Left lung (tissue), 10 donors: Measurements from ENCODE around the gene GJB2. TPM values are rescaled to one million over a fixed set of nuclear protein-coding genes. Genes with fewer than 3 reads are reported as not detected.
A peak's percentile ranks its signal among the peaks of the same experiment; 100 is the strongest.

Source experiments
- ATAC-seq: fragments of 200-7000 bp; cut with Tn5 transposase; one replicate; pipeline ENCODE4 v1.9.1; 2020; ENCODE audit warnings: moderate library complexity
- DNase-seq, 4 donors: peaks; one replicate each; pipeline ENCODE4 v3.0.0-alpha.2; 2013 to 2020
- H3K27ac ChIP-seq, 2 donors: fragments of 200-600 bp; sonication (generic) in 1 of 2; one replicate each; pipeline versions ENCODE4 v1.5.0 to v1.8.0; 2020 to 2021
- H3K27me3 ChIP-seq, 2 donors: fragments of 200-600 bp; sonication (generic) in 1 of 2; one replicate each; pipeline versions ENCODE4 v1.5.0 to v1.8.0; 2020 to 2021
- H3K36me3 ChIP-seq, 2 donors: fragments of 200-600 bp; sonication (generic) in 1 of 2; one replicate each; pipeline versions ENCODE4 v1.5.0 to v1.8.0; 2020 to 2021
- H3K4me1 ChIP-seq, 2 donors: fragments of 200-600 bp; one replicate each; pipeline ENCODE4 v1.8.0; 2021
- H3K4me3 ChIP-seq, 2 donors: fragments of 200-600 bp; sonication (generic) in 1 of 2; one replicate each; pipeline versions ENCODE4 v1.5.0 to v1.8.0; 2020 to 2021; ENCODE audit warnings: mild to moderate bottlenecking in 1 of 2
- H3K9me3 ChIP-seq, 2 donors: fragments of 200-600 bp; sonication (generic) in 1 of 2; one replicate each; pipeline versions ENCODE4 v1.5.0 to v1.8.0; 2020 to 2021
- intact Hi-C, 2 donors: fragments of 100-400 bp; cut with DNase I; formaldehyde crosslinking; loops; one replicate each; pipeline versions ENCODE4 v1.11.2 to v1.14.2; 2022
- polyA plus RNA-seq, 6 donors: library from polyadenylated mRNA; unstranded; fragments of 120-200 nt; gene quantifications; one replicate each; pipeline ENCODE4 v1.2.1, GENCODE V29; 2013; ENCODE audit not compliant: insufficient read length in 6 of 6
- total RNA-seq, 2 donors: library from RNA; stranded (reverse); fragmentation: NEBNext Ultra II Directional; extraction: Animal tissue kit (Norgen Biotek cat#: 25700); gene quantifications; one replicate each; pipeline ENCODE4 v1.2.1, GENCODE V29; 2021
- TF ChIP-seq, protein P1 (sequence below), 2 donors: fragments of 200-600 bp; sonication (generic) in 1 of 2; IDR thresholded peaks; one replicate each; pipeline versions ENCODE4 v1.5.0 to v1.8.0; 2021; ENCODE audit warnings: antibody characterized with exemption in 2 of 2
- donor health status: DM: no; HTN: yes; CAD: no.
- donor health status: DM: no; HTN: no; CAD: no.

The GJB2 gene
- total and polyA plus RNA-seq, 8 donors = 0.42 to 4.3 (median 0.78) TPM

DNA sequence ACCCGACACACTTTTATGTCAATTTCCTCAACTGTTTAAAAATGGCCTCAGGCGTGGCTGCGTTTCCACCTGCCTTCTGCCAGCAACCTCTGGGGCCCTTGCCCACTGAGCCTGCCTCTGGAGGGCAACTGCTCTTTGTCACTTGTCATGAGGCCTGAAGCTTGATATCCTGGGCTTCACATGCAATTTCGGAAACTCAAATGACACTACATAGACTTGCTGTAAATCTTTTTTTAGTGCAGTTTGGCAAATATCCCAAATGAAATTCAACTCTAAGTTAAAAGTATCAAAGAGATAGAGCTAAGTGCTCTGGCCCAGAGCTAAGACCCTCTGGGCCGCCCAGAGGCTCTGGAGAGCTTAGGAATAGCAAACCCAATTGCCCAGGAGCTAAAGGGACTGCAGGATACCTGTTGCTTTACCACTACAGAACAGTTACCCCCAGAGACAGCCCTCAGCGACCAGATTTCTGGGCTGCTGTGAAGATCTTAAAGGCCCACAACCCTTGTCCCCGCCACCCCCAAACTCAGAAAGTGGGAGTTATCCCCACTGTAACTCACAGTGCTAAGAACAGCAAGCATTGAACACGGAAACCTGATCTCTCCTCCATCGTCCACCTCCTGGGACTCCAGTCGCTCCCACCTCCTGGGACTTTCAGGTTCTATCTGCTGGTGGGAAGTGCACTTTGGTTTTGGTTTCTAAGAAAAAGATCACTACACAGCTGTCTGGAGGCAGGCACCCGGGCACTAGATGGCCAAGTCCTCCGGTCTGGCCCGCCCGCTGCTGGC, 51.3 kb downstream of the GJB2 start:
- Histone ChIP-seq H3K27me3 (peaks cover 55 to 95% of the 10 kb centered on the region in 2 donors), H3K4me3 (no peak overlapping the region), H3K4me1 (no peaks in the 10 kb centered on the region), H3K27ac (no peak overlapping the region), H3K9me3 (no peaks in the 10 kb centered on the region), H3K36me3 (no peaks in the 10 kb centered on the region)
- no peak for ATAC-seq
- intact Hi-C loops = no loop called here
- no peak for DNase-seq
- TF ChIP-seq, protein P1, sequence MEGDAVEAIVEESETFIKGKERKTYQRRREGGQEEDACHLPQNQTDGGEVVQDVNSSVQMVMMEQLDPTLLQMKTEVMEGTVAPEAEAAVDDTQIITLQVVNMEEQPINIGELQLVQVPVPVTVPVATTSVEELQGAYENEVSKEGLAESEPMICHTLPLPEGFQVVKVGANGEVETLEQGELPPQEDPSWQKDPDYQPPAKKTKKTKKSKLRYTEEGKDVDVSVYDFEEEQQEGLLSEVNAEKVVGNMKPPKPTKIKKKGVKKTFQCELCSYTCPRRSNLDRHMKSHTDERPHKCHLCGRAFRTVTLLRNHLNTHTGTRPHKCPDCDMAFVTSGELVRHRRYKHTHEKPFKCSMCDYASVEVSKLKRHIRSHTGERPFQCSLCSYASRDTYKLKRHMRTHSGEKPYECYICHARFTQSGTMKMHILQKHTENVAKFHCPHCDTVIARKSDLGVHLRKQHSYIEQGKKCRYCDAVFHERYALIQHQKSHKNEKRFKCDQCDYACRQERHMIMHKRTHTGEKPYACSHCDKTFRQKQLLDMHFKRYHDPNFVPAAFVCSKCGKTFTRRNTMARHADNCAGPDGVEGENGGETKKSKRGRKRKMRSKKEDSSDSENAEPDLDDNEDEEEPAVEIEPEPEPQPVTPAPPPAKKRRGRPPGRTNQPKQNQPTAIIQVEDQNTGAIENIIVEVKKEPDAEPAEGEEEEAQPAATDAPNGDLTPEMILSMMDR (IDR thresholded peaks at IDR 0.05) = no peak

DNA sequence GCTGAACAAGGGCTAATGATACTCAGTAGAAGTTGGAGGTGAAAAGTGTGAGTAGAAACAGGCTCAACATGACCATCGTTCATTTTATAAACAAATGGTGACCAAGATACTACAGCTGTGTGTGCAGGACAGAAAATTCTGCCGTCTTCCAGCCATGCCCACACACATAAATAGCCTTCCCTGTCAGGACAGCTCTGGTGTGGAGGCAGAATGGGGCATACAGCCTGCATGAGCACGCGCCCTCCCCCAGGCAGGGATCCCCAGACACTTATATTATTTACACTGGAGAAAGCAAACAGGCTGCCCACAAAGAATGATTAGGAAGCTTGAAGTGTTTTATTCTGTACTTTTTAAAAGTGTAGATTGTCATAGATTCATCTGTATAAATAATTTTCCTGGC, 52.3 kb downstream of the GJB2 start:
- no peaks in the 10 kb centered on the region for H3K9me3 ChIP-seq
- H3K4me3 ChIP-seq = no peak overlapping the region
- no peaks in the 10 kb centered on the region for H3K4me1 ChIP-seq
- no peak overlapping the region for H3K27ac ChIP-seq
- TF ChIP-seq, protein P1 (IDR thresholded peaks at IDR 0.05) = no peak
- peak; percentile 62 for ATAC-seq
- peaks cover 59 to 95% of the 10 kb centered on the region in 2 donors for H3K27me3 ChIP-seq
- intact Hi-C loops = no loop called here
- no peaks in the 10 kb centered on the region for H3K36me3 ChIP-seq
- no peak for DNase-seq

DNA sequence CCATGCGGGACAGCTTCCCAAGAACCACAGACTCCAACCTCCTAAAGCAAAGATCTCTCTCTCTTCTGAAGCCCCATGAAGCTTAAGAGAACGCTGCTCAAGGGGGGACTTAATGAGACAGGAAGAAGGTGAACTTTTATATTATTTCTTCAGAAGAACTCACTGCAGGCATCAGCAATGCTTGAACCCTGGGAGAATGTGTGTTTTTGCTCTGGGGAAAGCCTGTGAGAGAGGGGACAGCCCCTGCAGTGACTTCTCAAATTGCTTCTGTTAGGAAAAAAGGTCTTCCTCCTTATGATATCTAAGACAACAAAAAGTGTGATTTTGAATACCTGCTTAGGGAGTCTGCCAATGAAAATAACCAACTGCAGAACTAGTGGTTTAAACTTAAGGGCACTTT, 54.9 kb downstream of the GJB2 start:
- Histone ChIP-seq H3K9me3 (no peaks in the 10 kb centered on the region), H3K4me3 (no peak overlapping the region), H3K27me3 (peaks cover 53 to 91% of the 10 kb centered on the region in 2 donors), H3K4me1 (no peaks in the 10 kb centered on the region), H3K27ac (no peak overlapping the region), H3K36me3 (no peaks in the 10 kb centered on the region)
- TF ChIP-seq, protein P1 (IDR thresholded peaks at IDR 0.05) = no peak
- DNase-seq = no peak
- ATAC-seq = no peak
- intact Hi-C loops = no loop called here

Other genes with a start within 250 kb of the GJB2 start
- 10 to 100 TPM; 64.8 to 67.8 TPM for gene ZMYM2, start 234.2 kb downstream of the GJB2 start, total RNA-seq
- 100 to 1,000 TPM; 118 to 153 (median 126) TPM for gene ZMYM2, start 234.2 kb downstream of the GJB2 start, polyA plus RNA-seq
- gene GJA3, start 31.9 kb downstream of the GJB2 start, total RNA-seq = under 1 TPM; 0.08 to 0.12 TPM
- under 1 TPM; 0.06 to 0.31 (median 0.12) TPM for gene GJA3, start 31.9 kb downstream of the GJB2 start, polyA plus RNA-seq
- gene GJB6, start 39.4 kb upstream of the GJB2 start, total RNA-seq = under 1 TPM in 1 of 2 donors, not detected in 1; 0.18 TPM
- 1 to 10 TPM in 2 of 6 donors, under 1 TPM in 4; 0.27 to 1.9 (median 0.72) TPM for gene GJB6, start 39.4 kb upstream of the GJB2 start, polyA plus RNA-seq